LNCAP (cell line): ENCODE results near the gene DZIP1.

Source experiments
- CTCF ChIP-seq: fragments of 450-650 bp; IDR thresholded peaks from 2 replicates; pipeline ENCODE4 v1.5.1; 2017; ENCODE audit warnings: mild to moderate bottlenecking

The DZIP1 gene

GRCh38 chr13:95546919-95547318 is 97.6 kb downstream of the DZIP1 start:
- TF ChIP-seq CTCF: no peak

GRCh38 chr13:95544293-95544692 is 100.2 kb downstream of the DZIP1 start:
- no peak for TF ChIP-seq CTCF

- no peak for TF ChIP-seq CTCF
Observed at GRCh38 chr13:95541911-95542474, 102.5 kb downstream of the DZIP1 start.

GRCh38 chr13:95541308-95541707 is 103.2 kb downstream of the DZIP1 start:
- no peak for TF ChIP-seq CTCF

GRCh38 chr13:95540888-95541287 is 103.6 kb downstream of the DZIP1 start:
- no peak for TF ChIP-seq CTCF

GRCh38 chr13:95536632-95537241 is 107.8 kb downstream of the DZIP1 start:
- peak; percentile 42; the same call in 1 of the 2 replicates for TF ChIP-seq CTCF

- no peak for TF ChIP-seq CTCF
Observed at GRCh38 chr13:95535243-95535642, 109.3 kb downstream of the DZIP1 start.
